ENCODE measurements around the gene CRAMP1.
A peak's percentile ranks its signal among the peaks of the same experiment; 100 is the strongest.

The CRAMP1 gene

DNA sequence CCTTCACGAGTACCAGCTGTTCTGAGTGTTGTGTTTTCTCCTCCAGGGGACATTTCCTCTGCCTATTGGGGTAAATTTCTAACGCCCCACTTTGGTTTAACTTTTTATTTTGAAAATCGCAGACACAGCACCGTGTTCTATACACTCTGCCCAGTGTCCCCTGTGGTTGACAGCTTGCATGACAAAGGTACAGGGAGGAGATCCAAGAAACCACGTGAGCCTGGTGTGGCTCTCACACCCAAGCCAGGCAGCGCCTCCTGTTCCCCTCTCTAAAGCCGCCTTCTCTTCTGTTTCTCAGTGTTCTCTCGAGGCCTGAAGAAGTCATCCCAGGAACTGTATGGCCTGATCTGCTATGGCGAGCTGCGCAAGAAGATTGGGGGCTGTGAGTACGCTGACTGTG is 25.4 kb downstream of the CRAMP1 start:
- no peak for DNase-seq

DNA sequence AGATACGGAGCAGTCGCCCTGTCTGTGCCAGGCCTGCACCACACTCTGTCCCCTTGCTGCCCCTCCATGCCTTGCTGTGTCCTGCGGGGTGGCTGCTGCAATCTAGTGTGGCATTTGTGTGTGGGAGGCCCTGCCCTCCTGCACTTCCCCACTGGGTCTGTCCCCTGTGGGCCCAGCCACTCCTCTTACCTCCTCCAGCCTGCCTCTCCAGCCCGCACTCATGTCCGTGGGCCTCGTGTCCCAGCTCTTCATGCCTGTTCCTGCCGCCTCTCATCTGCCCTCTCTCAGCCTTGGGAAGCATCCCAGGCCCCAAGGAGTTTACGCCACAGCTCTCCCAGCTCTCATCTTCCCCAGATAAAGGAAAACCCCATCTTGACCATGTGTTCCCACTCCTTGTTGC is 26.6 kb downstream of the CRAMP1 start:
- no peak for DNase-seq

DNA sequence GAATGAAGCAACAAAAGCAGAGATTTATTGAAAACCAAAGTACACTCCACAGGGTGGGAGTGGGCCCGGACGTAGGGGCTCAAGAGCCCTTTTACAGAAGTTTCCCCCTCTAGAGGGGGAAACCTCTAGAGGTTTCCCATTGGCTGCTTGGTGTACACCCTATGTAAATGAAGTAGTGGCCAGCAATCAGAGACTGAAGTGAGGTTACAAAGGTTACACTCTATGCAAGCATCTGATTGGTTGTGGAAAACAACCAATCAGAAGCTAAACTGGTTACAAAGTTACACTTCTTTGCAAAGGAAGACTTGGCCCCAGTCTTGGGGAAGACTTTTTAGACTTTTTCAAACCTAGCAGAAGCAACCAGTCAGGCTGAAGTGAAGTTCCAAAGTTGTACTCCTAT is 27.1 kb downstream of the CRAMP1 start:
- DNase-seq: no peak

DNA sequence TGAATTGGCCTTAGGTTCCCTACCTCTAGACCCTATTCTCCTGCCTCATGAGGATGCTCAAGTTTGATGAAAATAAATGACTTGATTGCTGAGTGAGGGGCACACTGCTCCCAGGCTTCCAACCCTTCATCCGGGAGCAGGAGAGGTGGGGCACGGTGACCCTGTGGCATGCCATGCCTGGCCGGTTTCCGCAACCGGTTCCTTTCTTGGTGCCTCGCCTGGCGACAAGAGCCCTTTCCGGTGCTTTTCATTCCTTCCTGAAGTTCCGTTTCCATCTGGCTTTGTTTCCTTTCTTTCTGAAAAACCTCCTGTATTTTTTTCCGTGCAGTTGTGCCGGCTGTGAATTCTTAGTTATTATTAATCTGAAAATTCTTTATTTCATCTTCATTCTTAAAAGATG is 27.7 kb downstream of the CRAMP1 start:
- no peak for DNase-seq

DNA sequence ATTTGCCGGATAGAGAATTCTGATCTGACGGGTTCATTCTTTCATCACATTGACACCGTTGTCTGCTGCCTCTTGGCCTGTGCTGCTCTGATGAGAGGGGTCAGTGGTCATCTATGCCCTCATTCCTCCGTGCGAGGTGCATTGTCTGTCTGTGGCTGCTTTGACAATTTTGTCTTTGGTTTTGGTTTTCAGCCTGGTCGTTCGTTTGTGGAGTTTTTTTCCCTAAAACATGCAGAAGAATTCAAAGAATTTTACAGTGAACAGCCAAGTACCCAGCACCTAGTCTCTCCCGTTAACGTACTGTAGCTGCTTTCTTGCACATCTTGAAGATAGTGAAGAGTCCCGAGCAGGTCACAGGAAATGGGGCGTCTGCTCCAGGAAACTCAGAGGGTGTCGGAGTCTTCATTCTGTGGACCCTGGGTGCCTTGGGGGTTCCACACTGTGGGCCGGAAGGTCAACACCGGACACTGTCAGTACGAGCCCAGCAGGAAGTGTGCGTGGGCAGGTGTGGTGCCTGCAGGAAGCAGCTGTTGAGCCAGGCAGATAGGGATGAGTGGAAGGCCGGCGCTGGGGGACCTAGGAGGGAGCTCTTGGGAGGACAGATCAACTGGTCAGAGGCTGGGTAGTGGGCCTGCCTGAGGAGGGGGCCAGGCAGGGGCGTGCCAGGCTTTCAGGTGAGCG is 28.2 kb downstream of the CRAMP1 start:
- no peak for DNase-seq

DNA sequence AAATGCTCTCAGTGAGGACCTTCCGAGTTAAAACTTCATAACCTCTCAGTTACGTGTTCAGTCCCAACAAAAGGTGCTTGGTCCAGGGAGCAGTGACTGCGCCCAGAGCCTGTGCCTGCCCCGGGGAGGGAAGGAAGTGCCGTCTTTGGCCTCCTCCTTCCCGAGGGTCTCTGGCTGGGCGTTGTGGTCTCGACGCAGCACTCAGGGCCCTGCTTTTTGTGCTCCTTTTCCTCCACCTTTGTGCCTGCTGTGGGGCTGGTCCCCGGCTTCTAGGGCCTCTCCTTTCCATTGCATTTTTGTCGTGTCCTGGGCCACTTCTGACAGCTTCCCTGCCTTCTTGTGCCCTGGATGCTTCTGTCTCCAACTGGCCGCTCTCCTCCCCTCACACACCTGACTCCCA is 29.1 kb downstream of the CRAMP1 start:
- no peak for DNase-seq

DNA sequence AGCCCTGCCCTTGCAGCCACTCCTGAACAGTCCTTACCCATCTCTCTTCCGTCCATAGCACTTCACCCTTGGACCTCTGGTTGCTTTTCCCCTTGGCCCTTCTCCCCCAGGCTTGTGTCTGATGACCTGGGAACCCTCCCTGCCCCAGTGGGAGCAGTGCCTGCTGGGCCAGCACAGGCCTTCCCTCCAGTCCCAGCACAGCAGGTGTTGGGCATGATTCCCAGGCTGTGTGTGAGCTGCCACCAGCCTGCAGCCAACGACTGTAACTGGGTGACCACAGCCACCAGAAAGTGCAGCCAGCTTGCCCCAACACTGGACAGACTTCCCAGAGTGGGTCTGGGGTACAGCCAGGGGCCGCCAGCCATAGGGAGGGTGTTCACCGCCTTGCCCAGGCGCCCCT is 30.0 kb downstream of the CRAMP1 start:
- DNase-seq: no peak

DNA sequence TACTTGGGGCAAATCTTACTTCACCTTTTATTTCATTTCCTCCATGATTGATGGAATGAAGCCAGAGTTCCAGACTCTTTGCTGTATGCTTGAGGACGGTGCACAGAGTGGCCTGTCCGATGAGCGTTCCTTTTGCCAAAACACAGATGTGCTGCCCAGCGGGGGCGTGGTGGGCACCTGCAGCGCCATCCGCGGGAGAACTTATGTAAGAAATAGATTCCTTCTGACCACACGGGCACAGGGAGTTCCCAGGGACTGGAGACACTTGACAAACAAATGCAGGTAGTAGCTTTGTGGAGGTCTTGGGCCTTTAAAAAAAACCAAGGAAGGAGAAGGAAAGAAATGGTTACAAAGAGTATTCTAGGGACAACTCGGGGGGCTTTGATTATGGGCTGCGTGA is 30.6 kb downstream of the CRAMP1 start:
- no peak for DNase-seq

DNA sequence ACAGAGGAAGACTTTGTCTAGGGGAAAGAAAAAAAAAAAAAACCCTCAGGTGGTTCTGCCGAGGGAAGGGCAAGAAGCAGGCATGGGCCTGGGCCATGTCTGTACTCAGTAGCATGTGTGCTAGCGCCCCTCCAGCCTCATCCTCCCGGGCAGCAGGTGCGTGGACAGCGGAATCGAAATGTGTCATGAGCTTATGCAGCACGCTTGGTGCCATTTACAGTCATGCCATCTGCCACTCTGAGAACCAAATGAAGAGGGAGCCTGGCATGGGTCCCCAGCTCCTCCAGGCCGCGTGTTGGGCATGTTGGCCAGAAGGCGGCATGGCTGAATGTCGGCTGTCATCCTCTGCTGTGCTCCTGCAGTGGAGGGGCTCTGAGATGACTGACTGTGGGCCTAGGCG is 31.4 kb downstream of the CRAMP1 start:
- DNase-seq: no peak

DNA sequence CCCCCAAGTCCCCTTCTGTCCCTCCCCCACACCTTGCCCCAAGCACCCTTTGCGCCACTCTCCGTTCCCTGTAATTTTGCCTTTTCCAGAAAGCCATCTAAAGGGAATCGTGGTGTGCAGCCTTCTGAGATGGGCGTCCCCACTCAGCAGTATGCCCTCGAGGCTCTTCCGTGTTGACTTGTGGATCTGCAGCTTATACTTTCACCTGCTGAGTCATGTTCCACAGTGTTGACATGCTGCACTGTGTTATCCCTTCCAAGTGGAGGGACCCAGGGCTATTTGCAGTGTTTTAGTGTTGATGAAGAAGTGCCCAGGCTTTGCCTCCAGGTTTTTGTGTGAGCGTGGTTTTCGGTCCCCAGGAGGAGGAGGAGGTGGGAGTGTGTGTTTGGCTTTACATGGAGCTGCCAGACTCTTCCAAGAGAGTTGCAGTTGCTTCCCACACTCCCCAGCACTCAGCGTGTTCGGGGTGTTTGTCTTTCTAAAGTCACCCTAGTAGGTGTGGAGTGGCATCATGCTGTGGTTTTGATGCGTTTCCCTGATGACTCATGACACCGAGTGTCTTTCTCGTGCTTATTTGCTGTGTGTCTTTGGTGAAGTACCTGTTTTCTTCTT is 33.9 kb downstream of the CRAMP1 start:
- peak; percentile 33 for DNase-seq

DNA sequence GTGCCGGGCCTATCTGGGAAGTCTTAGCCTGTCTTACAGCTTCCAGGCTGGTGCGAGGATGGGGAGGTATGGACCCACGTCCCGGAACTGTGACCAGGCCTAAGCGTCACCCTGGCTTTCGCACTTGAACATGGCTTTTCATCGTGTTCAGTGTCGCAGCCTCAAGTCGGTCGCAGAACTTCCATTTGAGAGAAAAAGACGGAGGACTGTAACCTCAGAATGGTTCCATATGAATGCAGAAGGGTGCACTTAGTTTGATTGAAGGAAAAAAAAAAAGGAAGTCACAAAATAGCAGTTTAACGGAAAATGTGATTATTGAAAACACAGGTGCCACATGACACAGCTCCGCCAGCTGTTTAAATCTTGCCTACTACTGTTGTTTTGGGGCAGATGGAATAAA is 35.7 kb downstream of the CRAMP1 start:
- no peak for DNase-seq

DNA sequence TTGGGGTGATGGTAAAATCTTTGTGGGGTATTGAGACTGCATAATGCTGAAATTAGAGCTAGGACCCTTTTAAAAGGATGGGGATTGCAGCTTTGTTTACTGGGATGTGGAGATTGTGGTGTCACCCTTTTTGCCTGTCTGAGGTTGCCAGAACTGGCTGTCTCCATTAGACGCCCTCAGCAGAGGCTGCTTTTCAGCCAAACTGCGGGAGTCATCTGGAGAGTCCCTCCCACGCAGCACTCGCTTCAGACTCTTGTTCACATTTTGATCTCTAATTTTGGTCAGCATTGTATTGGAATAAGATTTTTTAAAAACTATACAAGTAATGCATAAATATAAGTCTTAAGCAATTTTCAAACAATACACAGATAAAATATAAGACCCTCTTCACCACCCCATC is 38.0 kb downstream of the CRAMP1 start:
- DNase-seq: no peak

DNA sequence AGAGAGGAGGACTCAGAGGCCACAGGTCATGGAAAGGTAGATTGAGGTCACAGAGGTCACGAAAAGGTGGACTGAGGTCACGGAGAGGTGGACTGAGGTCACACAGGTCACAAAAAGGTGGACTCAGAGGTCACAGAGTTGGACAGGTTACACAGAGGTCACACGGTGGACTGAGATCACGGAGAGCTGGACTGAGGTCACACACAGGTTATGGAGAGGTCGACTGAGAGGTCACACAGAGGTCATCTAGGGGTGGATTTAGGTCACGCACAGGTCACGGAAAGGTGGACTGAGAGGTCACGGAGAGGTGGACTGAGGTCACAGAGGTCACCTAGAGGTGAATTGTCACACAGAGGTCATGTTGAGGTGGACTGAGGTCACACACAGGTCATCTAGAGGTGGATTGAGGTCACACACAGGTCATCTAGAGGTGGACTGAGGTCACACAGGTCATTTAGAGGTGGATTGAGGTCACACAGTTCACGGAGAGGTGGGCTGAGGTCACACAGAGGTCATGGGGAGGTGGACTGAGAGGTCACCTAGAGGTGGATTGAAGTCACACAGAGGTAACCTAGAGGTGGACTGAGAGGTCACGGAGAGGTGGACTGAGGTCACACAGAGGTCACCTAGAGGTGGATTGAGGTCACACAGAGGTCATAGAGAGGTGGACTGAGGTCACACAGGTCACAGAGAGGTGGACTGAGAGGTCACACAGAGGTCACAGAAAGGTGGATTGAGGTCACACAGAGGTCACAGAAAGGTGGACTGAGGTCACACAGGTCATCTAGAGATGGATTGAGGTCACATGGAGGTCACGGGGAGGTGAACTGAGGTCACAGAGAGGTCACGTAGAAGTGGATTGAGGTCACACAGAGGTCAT is 39.2 kb downstream of the CRAMP1 start:
- DNase-seq: peak; percentile 10

DNA sequence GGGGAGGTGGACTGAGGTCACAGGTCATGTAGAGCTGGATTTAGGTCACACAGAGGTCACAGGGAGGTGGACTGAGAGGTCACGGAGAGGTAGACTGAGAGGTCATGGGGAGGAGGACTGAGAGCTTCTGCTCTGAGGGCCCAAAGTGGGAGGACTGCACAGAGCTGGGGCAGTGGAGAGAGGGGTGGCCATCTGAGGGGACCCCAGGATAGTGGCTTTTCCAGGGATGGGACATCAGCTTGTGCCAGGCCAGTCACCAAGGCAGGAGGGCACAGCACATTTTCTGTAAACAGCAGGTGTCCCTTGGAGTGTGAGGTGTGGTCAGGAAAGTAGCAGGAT is 39.8 kb downstream of the CRAMP1 start:
- no peak for DNase-seq

DNA sequence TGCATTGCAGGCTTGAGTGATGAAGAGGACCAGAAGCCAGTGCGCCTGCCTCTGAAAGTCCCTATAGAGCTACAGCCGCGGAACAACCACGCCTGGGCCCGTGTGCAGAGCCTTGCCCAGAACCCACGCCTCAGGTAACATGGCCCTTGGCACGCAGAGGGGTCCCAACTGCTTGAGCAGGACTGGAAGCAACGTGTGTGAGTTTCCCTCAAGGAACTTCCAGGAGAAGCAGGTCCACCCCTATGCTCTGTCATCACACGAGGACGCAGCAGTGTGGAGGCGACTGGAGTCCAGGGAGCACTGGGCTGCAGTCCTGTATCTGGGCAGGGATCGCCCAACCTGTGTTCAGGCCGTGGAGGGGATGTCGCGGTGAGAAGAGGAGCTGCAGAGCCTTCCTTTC is 40.9 kb downstream of the CRAMP1 start:
- no peak for DNase-seq

DNA sequence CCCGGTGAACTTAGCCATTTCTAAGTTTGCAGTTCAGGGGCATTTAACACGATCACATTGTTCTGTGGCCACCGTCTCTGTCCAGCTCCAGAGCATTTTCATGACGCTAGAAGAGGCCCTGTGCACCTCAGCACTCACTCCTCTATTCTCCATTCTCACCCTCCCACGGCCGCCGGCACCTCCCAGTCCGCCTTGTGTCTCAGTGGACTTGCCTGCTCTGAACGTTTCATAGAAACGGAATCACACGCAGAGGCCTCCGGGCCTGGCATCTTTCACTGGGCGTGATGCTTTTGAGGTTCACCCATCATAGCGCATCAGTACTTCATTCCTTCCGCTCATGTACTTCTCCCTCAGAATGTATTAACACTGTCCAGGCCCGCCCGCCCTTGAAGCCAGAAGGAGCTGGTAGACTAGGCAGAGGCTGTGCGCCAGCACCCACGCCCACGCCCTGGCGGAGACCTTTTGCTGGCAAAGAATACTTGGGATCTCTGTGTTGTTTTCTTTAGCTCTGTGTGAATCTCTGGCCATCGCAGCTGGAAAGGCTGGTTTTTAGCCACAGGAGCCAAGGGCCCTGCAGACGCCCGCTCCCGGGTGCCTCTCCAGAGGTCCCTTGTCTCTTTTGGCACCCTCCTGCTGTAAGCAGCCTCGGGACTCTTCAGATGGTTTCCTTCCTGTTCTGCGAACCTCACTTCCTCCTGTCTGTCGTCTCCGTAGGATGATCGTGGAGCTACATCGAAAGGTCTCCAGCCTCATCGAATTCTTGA is 42.5 kb downstream of the CRAMP1 start:
- no peak for DNase-seq

DNA sequence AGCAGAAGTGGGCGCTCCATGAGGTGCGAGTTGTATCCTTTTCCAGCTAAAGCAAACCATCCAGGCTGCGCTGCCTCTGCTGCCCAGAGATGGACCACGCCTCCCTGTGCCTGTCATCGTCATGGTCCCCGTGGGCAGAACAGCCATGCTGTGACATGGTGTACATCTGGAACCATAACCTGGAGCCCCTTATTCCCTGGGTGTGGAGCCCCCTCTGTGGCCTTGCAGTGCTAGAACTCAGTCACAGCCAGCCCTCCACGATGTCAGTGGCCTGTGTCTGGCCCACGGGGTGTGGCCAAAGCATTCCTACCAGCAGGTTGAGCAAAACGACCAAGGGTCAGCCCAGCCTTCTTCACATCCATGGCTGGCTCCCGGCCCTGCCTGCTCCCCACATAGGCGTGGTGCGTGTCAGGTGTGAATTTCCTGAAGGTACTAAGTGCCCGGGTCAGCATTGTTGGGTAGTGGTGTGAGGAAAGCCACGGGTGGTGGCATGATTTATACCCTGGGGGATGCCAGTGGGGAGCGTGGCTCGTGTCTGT is 43.2 kb downstream of the CRAMP1 start:
- DNase-seq: no peak

DNA sequence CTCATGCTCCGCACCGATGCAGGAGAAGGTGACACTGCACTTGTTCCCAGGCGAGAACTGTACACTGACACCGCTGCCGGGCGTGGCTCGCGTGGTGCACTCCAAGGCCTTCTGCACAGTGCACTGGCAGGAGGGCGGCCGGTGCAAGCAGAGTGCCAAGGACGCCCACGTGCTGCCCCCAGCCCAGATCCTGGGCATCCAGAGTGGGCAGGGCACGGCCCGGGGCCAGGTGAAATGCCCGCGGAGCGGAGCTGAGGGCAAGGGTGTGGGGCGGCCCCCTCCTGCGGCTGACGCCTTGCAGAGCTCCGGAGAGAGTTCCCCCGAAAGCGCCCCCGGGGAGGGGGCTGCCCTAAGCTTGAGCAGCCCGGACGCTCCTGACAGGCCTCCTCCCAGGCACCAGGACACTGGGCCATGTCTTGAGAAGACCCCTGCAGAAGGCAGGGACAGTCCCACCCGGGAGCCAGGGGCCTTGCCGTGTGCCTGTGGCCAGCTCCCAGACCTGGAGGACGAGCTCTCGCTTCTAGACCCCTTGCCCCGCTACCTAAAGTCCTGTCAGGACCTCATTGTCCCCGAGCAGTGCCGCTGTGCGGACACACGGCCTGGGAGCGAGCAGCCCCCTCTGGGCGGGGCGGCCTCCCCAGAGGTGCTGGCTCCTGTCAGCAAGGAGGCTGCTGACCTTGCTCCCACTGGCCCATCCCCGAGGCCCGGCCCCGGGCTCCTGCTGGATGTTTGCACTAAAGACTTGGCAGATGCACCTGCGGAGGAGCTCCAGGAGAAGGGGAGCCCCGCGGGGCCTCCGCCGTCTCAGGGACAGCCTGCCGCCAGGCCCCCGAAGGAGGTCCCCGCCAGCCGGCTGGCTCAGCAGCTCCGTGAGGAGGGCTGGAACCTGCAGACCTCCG is 44.0 kb downstream of the CRAMP1 start:
- no peak for DNase-seq

DNA sequence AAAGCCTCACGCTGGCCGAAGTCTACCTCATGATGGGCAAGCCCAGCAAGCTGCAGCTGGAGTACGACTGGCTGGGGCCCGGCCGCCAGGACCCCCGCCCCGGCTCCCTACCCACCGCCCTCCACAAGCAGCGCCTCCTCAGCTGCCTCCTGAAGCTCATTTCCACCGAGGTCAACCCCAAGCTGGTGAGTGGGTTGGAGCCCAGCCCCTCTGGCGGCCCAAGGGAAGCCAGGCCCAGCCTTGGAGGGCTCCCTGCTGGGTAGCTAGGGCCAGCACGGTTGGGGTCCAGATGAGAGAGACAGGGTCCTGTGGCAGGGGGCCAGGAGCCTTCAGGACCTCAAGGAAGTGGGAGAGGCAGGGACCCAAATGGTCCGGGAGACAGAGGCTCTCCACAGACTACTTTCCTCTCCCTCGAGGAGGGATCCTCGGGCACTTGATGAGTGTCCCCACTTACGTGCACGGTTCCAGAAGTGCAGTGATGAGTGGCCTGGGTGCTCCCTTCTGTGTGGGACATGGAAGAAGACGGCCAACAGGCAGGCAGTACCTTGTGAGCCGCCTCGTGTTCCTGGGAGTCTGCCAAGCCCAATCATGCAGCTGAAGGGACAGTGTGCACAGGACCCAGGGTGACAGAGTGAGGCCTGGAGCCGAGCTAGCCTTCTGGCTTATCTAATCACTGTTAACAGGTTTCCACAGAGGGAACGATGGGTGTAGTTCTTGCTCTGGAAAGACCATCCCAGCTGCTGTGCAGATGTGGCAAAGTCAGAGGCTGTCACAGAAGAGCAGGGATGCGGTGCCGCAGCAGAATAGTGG is 44.9 kb downstream of the CRAMP1 start:
- no peak for DNase-seq

DNA sequence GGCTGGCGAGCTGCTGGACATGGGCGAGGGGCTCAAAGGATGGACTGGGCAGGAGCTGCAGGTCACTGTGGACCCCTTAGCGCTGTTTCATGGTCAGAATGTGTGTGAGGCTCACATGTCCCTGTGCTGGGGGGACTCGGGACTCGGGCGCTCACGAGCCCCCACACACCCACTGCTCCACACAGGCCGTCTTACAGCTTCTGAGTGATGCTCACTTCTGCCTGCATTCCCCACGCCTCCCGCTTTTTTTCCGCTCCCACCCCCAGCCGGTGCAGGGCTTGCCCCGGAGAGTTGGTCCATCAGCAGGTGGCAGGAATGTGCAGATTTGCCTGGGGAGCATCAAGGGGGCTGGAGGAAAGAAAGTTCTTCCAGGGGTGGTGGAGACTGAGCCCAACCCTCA is 45.7 kb downstream of the CRAMP1 start:
- DNase-seq: no peak

DNA sequence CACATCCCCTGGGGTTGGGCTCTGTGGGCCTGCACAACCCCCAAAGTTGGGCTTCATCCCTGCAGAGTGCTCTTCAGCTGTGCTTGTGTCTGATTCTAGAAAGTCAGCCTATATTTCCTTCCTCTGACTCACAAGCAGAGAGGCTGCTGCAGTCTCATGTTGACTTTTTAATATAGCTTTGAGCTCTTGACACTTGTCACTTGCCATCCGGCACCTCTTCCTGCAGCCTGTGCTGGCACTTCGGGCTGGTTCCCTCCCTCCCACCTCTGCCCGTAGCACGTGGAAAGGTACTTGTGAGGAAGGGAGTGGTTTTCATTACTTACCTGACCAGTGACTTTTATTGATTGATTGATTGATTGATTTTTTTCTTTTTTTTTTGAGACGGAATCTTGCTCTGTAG is 46.9 kb downstream of the CRAMP1 start:
- DNase-seq: no peak
